Uterus (tissue), 2 donors: ENCODE results near the gene MEGF8.

Source experiments
- POLR2A ChIP-seq, 2 donors: fragments of 450-650 bp; IDR thresholded peaks; one replicate each; pipeline ENCODE4 v1.6.1; 2016; ENCODE audit warnings: antibody characterized with exemption in 2 of 2, mild to moderate bottlenecking in 1 of 2, moderate library complexity in 1 of 2
- TF ChIP-seq, protein P1 (sequence below), 4 experiments: fragments of 200-600 bp in 2 of 4; fragments of 450-650 bp in 2 of 4; sonication (generic) in 2 of 4; IDR thresholded peaks; one replicate each; pipeline ENCODE4 v1.5.1; 2016 to 2019; ENCODE audit warnings: antibody characterized with exemption in 4 of 4, mild to moderate bottlenecking in 2 of 4, moderate library complexity in 1 of 4

DNA sequence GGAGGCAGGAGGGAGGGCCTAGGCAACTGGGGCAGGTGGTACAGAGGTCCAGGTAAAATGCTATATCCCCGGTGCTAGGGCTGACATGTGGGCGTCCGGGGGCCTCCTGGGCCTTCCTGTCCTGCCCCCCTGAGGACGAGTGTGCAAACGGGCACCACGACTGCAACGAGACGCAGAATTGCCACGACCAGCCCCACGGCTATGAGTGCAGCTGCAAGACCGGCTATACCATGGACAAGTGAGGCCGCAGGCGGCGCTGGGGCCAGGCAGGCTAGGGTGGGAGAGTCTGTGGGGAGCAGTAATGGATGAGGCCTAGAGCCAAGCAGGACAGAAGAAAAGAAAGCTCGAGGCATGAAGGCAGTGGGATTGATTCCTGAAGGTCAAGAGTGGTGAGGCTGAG lies 43.3 kb downstream of the MEGF8 start:
- TF ChIP-seq, protein P1, sequence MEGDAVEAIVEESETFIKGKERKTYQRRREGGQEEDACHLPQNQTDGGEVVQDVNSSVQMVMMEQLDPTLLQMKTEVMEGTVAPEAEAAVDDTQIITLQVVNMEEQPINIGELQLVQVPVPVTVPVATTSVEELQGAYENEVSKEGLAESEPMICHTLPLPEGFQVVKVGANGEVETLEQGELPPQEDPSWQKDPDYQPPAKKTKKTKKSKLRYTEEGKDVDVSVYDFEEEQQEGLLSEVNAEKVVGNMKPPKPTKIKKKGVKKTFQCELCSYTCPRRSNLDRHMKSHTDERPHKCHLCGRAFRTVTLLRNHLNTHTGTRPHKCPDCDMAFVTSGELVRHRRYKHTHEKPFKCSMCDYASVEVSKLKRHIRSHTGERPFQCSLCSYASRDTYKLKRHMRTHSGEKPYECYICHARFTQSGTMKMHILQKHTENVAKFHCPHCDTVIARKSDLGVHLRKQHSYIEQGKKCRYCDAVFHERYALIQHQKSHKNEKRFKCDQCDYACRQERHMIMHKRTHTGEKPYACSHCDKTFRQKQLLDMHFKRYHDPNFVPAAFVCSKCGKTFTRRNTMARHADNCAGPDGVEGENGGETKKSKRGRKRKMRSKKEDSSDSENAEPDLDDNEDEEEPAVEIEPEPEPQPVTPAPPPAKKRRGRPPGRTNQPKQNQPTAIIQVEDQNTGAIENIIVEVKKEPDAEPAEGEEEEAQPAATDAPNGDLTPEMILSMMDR (IDR thresholded peaks at IDR 0.05), result no peak
- TF ChIP-seq POLR2A (IDR thresholded peaks at IDR 0.05), result no peak
